WTC11 (cell line): ENCODE data around the gene NHERF2. TPM values are rescaled to one million over a fixed set of nuclear protein-coding genes. Genes with fewer than 3 reads are reported as not detected.

Experiments
- ATAC-seq: fragments of 200-7000 bp; cut with Tn5 transposase; 2 replicates; pipeline ENCODE4 v1.10.0; 2021; ENCODE audit warnings: mild to moderate bottlenecking, moderate library complexity
- CTCF ChIA-PET: fragments of 300-600 bp; sonication (Branson Sonifier 250); formaldehyde crosslinking; loops from one replicate; lab custom pipeline; 2021; ENCODE audit warnings: antibody characterized with exemption; lab: Charles Lee
- POLR2A ChIA-PET: fragments of 350-600 bp; sonication (Branson Sonifier 250); formaldehyde crosslinking; loops from one replicate; lab custom pipeline; 2021; ENCODE audit warnings: antibody characterized with exemption; lab: Charles Lee
- DNase-seq: peaks from one replicate; pipeline ENCODE4 v3.0.0; 2021; ENCODE audit warnings: low spot score
- H3K27ac Mint-ChIP-seq: 2 replicates; pipeline ENCODE4 v1.8.0; 2021; ENCODE audit warnings: mixed read lengths
- H3K27me3 Mint-ChIP-seq: 2 replicates; pipeline ENCODE4 v1.8.0; 2021; ENCODE audit warnings: low read depth, mild to moderate bottlenecking, moderate library complexity, mixed read lengths
- H3K36me3 Mint-ChIP-seq: 2 replicates; pipeline ENCODE4 v1.8.0; 2021; ENCODE audit warnings: mixed read lengths
- H3K4me1 Mint-ChIP-seq: 2 replicates; pipeline ENCODE4 v1.8.0; 2022; ENCODE audit warnings: mixed read lengths
- H3K4me3 Mint-ChIP-seq: 2 replicates; pipeline ENCODE4 v1.8.0; 2021; ENCODE audit warnings: mild to moderate bottlenecking, moderate library complexity, mixed read lengths
- H3K9me3 Mint-ChIP-seq: 2 replicates; pipeline ENCODE4 v1.8.0; 2021; ENCODE audit warnings: mixed read lengths
- ATF1 ChIP-seq: sonication (generic); formaldehyde crosslinking; IDR thresholded peaks from 2 replicates; pipeline ENCODE4 v1.8.1; 2023; ENCODE audit warnings: mild to moderate bottlenecking, moderate library complexity, missing genetic modification reagents
- E2F1 ChIP-seq: sonication (generic); formaldehyde crosslinking; IDR thresholded peaks from 2 replicates; pipeline ENCODE4 v1.8.0; 2022; ENCODE audit warnings: mild to moderate bottlenecking, missing genetic modification reagents
- FOXJ3 ChIP-seq: sonication (generic); formaldehyde crosslinking; IDR thresholded peaks from 2 replicates; pipeline ENCODE4 v1.9.0; 2021; ENCODE audit warnings: missing genetic modification reagents, mild to moderate bottlenecking, borderline replicate concordance
- FOXP4 ChIP-seq: sonication (generic); formaldehyde crosslinking; IDR thresholded peaks from 2 replicates; pipeline ENCODE4 v1.8.0; 2022; ENCODE audit warnings: mild to moderate bottlenecking, missing genetic modification reagents
- HMGA2 ChIP-seq: fragments of 250-450 bp; sonication (Bioruptor Pico); IDR thresholded peaks from 2 replicates; pipeline ENCODE4 v1.4.0; 2021; ENCODE audit warnings: mild to moderate bottlenecking, moderate library complexity
- NFE2L1 ChIP-seq: sonication (generic); formaldehyde crosslinking; IDR thresholded peaks from 2 replicates; pipeline ENCODE4 v1.8.1; 2023; ENCODE audit warnings: missing genetic modification reagents
- NFYB ChIP-seq: sonication (generic); formaldehyde crosslinking; conservative IDR thresholded peaks from 2 replicates; pipeline ENCODE4 v1.8.0; 2022; ENCODE audit warnings: low read depth, missing genetic modification reagents
- PRRX2 ChIP-seq: fragments of 250-450 bp; sonication (Bioruptor Pico); IDR thresholded peaks from 2 replicates; pipeline ENCODE4 v1.8.0; 2021; ENCODE audit warnings: mild to moderate bottlenecking
- ZNF423 ChIP-seq: fragments of 250-450 bp; sonication (Bioruptor Pico); IDR thresholded peaks from 2 replicates; pipeline ENCODE4 v2.1.2; 2022; ENCODE audit warnings: mild to moderate bottlenecking, moderate library complexity
- ZNF425 ChIP-seq: fragments of 250-450 bp; sonication (Bioruptor Pico); conservative IDR thresholded peaks from 2 replicates; pipeline ENCODE4 v1.9.0; 2021; ENCODE audit warnings: mild to moderate bottlenecking
- ZNF512 ChIP-seq: sonication (generic); formaldehyde crosslinking; IDR thresholded peaks from 2 replicates; pipeline ENCODE4 v1.8.1; 2022; ENCODE audit warnings: missing genetic modification reagents, borderline replicate concordance
- ZNF671 ChIP-seq: fragments of 250-450 bp; sonication (Bioruptor Pico); IDR thresholded peaks from 2 replicates; pipeline ENCODE4 v1.8.0; 2021; ENCODE audit warnings: mild to moderate bottlenecking
- total RNA-seq: library from RNA; stranded (reverse); gene quantifications from 3 replicates; pipeline ENCODE4 v1.2.3, GENCODE V29; 2021
- TF ChIP-seq, protein P1 (sequence below): sonication (generic); formaldehyde crosslinking; IDR thresholded peaks from 2 replicates; pipeline ENCODE4 v1.8.1; 2022; ENCODE audit warnings: low read depth, mild to moderate bottlenecking, moderate library complexity, missing genetic modification reagents, borderline replicate concordance
- TF ChIP-seq, protein P2 (sequence below): sonication (generic); formaldehyde crosslinking; conservative IDR thresholded peaks from 2 replicates; pipeline ENCODE4 v1.8.1; 2022; ENCODE audit warnings: mild to moderate bottlenecking, missing genetic modification reagents
- TF ChIP-seq, protein P3 (sequence below): sonication (generic); formaldehyde crosslinking; IDR thresholded peaks from 2 replicates; pipeline ENCODE4 v1.8.1; 2023; ENCODE audit warnings: mild to moderate bottlenecking, missing genetic modification reagents, moderate library complexity
- TF ChIP-seq, protein P4 (sequence below): sonication (generic); formaldehyde crosslinking; IDR thresholded peaks from 2 replicates; pipeline ENCODE4 v1.8.1; 2022; ENCODE audit warnings: low read depth, missing genetic modification reagents, borderline replicate concordance

NHERF2 gene
- total RNA-seq, 1 experiment from 2014 or later, result 31.1 TPM

GRCh38 chr16:2058872-2059271 is 32.2 kb downstream of the NHERF2 start (continued):
- TF ChIP-seq ZNF671 (CRISPR knock-in tag) (no peak), NFE2L1 (CRISPR knock-in tag) (no peak), E2F1 (CRISPR knock-in tag) (no peak), FOXJ3 (no peak), ATF1 (CRISPR knock-in tag) (no peak), PRRX2 (CRISPR knock-in tag) (no peak), FOXP4 (CRISPR knock-in tag) (no peak), NFYB (no peak)
- TF ChIP-seq, protein P1, sequence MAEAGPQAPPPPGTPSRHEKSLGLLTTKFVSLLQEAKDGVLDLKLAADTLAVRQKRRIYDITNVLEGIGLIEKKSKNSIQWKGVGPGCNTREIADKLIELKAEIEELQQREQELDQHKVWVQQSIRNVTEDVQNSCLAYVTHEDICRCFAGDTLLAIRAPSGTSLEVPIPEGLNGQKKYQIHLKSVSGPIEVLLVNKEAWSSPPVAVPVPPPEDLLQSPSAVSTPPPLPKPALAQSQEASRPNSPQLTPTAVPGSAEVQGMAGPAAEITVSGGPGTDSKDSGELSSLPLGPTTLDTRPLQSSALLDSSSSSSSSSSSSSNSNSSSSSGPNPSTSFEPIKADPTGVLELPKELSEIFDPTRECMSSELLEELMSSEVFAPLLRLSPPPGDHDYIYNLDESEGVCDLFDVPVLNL, result no peak

- TF ChIP-seq, protein P2, sequence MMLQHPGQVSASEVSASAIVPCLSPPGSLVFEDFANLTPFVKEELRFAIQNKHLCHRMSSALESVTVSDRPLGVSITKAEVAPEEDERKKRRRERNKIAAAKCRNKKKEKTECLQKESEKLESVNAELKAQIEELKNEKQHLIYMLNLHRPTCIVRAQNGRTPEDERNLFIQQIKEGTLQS, result no peak
- TF ChIP-seq ZNF423 (CRISPR knock-in tag) (no peak), PRRX2 (CRISPR knock-in tag) (no peak), ZNF512 (CRISPR knock-in tag) (no peak), HMGA2 (no peak), ZNF425 (no peak)
- TF ChIP-seq, protein P3, sequence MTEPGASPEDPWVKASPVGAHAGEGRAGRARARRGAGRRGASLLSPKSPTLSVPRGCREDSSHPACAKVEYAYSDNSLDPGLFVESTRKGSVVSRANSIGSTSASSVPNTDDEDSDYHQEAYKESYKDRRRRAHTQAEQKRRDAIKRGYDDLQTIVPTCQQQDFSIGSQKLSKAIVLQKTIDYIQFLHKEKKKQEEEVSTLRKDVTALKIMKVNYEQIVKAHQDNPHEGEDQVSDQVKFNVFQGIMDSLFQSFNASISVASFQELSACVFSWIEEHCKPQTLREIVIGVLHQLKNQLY, result no peak
- TF ChIP-seq, protein P4, sequence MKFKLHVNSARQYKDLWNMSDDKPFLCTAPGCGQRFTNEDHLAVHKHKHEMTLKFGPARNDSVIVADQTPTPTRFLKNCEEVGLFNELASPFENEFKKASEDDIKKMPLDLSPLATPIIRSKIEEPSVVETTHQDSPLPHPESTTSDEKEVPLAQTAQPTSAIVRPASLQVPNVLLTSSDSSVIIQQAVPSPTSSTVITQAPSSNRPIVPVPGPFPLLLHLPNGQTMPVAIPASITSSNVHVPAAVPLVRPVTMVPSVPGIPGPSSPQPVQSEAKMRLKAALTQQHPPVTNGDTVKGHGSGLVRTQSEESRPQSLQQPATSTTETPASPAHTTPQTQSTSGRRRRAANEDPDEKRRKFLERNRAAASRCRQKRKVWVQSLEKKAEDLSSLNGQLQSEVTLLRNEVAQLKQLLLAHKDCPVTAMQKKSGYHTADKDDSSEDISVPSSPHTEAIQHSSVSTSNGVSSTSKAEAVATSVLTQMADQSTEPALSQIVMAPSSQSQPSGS (CRISPR knock-in tag), result no peak
- DNase-seq (no peak), ATAC-seq (no peak)
- no peak overlapping the region for H3K27ac Mint-ChIP-seq
- POLR2A ChIA-PET, result no interaction called here
- no peaks in the 10 kb centered on the region for H3K27me3 Mint-ChIP-seq
- no peaks in the 10 kb centered on the region; the same call in 1 of the 2 replicates for H3K36me3 Mint-ChIP-seq
- CTCF ChIA-PET, result interaction anchor here (1.0 to 1.1 kb wide), 2 partner anchors 56 to 80 kb away, joined by 3 to 5 read pairs; no protein-coding TSS in a partner anchor
- no peaks in the 10 kb centered on the region for H3K4me1 Mint-ChIP-seq
- no peaks in the 10 kb centered on the region for H3K9me3 Mint-ChIP-seq
- no peak overlapping the region for H3K4me3 Mint-ChIP-seq
Observed at GRCh38 chr16:2060346-2060745, 33.6 kb downstream of the NHERF2 start.
